GM19193 (cell line): ENCODE data around the gene OTUD6A.

Source experiments
- POLR2A ChIP-seq: IDR thresholded peaks from 4 replicates; pipeline ENCODE4 v1.6.1; 2011; ENCODE audit not compliant: insufficient read depth, insufficient read length; ENCODE audit errors: extremely low read depth

The OTUD6A gene, protein sequence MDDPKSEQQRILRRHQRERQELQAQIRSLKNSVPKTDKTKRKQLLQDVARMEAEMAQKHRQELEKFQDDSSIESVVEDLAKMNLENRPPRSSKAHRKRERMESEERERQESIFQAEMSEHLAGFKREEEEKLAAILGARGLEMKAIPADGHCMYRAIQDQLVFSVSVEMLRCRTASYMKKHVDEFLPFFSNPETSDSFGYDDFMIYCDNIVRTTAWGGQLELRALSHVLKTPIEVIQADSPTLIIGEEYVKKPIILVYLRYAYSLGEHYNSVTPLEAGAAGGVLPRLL

GRCh38 chrX:70062076-70062475 lies at the start of gene OTUD6A:
Gene OTUD6A (plus strand): TSS chrX:70062457. CDS start chrX:70062525, 68 bp downstream.
- no peak for TF ChIP-seq POLR2A

GRCh38 chrX:70012756-70013155 lies 49.5 kb upstream of the OTUD6A start:
- TF ChIP-seq POLR2A, result no peak

DNA sequence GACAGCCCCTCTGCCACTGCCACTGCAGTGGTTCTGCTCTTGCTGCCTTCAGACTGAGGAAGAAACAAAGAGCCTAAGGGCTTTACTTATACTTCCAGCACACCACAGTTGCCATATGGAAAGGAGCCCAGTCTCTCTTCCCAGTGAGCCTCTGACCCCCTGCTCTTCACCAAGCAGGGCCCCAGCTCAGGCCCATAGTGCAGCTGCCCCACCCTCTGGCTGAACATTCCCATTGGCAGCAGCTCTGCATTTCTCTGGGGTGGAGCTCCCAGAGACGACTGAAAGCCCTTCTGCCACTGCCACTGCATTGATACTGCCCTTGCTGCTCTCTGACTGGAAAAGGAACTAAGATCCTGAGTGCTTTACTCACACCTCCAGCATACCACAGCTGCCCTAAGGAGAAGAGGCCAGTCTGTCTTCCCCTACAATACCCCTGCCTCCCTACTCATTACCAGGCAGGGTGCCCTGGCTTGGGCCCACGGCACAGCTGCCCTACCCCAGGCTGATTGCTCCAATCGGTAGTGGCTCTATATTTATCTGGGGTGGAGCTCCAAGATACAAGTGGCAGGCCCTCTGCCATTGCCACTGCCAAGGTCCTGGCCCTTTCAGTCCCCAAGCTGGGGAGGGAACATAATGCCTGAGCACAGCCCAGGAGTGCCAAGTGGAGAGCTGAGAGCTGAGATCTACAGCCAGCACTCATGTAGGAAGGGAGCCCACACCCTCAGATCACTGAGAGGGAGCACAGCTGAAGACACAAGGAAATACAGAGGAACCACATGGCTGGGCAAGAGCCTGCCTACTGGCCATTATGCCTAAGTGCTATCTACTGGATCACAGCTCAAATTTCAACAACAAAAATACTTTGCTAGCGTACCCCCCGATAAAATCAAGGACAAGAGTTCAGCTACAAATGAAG lies 48.5 kb upstream of the OTUD6A start:
- no peak for TF ChIP-seq POLR2A

- TF ChIP-seq POLR2A, result no peak
Measured at GRCh38 chrX:70016513-70016912, 45.7 kb upstream of the OTUD6A start.

- TF ChIP-seq POLR2A, result no peak
Measured at GRCh38 chrX:70022616-70023015, 39.6 kb upstream of the OTUD6A start.

DNA sequence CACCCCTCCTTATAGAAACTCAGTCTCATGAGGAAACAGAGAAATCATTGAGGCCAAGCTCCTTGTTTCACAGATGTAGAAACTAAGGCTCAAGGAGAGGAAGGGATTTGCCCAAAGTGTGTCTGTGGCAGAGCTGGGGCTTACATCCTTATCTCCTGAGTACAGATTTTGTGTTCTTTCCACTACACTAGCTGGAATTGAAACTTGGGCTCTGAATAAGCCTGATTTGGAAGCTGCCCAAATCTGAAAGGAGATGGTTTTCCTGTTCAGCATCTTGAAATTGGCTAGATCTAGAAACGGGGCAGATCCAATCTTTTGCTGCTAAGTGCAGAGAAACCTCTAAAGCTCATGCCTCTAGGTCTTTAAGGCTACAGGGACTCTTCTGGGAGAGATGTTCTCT lies 36.8 kb upstream of the OTUD6A start:
- no peak for TF ChIP-seq POLR2A

DNA sequence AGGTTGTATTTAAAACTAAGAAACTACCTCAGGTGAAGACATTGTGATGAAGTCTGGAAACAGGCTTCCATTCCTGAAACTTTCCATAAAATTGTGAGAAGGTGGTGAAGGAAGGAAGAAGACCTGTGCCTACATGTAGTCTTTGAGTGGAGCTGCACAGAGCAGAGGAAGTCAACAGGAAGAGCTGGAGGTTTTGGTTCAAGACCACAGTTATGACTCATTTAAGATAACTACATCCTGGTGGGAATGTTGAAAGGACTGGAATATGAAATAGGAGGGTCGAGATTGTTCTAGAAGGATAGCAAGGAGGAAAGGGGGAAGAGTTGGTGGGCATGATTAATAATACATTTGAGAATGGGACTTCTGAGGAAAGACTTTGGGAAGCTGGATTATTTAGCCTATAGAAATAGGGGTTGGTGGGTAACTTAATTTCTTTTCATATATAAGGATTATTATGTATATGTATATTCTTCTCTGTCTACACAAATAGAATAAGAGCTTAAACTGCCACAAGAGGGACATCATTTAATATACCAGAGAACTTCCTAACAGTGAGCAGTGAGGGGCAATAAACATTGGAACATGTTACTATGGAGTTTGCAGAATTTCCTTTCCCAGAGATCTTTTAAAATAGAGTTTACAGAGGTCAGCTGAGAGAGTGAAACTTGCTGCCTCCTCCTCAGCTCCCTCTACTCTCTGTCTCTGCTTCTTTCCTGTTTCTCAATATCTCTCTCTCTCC lies 36.0 kb upstream of the OTUD6A start:
- TF ChIP-seq POLR2A, result no peak

- TF ChIP-seq POLR2A, result no peak
Measured at GRCh38 chrX:70026851-70027200, 35.4 kb upstream of the OTUD6A start.

GRCh38 chrX:70029863-70030262 lies 32.4 kb upstream of the OTUD6A start:
- TF ChIP-seq POLR2A, result no peak

DNA sequence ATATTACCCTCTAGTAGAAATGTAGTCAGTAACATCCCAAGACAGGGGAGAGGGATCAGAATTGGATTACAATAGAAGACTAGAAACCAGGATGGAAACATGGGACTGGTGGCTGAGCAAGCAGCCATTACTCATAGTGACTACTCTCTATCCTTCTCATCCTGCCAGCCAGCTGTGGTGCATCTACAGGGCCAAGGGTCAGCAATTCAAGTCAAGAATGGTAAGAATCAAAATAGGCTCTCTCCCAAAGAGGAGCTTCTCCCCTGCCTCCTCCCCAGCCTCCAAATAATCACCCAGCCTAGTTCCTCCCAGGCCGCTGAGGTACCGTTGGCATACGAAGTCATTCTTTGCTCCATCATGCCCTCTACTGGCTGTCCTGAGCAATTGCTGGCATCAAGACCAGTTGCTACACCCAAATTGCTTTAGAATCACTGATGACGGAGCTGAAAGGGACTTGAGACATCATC lies 31.9 kb upstream of the OTUD6A start:
- TF ChIP-seq POLR2A, result no peak

DNA sequence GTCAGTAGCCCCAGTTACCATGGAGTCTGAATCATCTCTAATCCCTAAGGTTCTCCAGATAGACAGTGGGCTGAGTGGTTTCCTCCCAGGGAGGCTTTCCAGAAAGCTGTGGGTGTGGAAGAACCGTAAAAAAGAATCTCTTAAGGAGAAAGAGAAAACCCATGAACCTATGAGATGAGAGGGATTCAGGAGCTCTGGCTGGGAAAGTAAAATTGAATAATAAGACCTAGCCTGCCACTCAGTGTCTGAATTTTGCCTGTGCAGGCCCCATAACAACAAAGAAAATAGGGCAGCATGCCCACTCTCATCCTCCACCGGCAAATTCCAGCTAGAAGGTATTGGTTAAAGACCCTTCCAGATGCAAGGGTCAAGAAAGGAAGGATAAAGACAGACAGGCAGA lies 29.5 kb upstream of the OTUD6A start:
- no peak for TF ChIP-seq POLR2A

GRCh38 chrX:70033348-70034051 lies 28.8 kb upstream of the OTUD6A start:
- TF ChIP-seq POLR2A, result no peak

- TF ChIP-seq POLR2A, result no peak
Measured at GRCh38 chrX:70034646-70035045, 27.6 kb upstream of the OTUD6A start.

DNA sequence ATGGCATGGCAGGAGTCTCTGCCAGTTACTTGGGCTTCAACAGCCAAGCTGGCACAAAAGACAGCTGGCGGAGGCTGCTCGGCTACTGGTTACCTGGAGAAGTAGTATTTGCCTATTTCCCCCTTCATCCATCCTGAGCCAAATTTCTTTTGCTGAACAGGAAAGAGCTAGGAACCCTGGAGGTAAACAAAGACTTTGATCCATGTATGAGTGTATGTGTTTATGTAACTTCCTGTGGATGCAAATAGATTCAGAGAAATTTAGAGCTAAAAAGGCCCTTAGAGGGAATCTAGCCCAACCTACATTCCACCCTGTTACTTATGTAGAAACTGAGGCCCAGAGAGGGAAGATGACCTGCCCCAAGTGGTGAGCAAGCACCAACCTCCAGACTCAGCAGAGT lies 23.7 kb upstream of the OTUD6A start:
- no peak for TF ChIP-seq POLR2A

DNA sequence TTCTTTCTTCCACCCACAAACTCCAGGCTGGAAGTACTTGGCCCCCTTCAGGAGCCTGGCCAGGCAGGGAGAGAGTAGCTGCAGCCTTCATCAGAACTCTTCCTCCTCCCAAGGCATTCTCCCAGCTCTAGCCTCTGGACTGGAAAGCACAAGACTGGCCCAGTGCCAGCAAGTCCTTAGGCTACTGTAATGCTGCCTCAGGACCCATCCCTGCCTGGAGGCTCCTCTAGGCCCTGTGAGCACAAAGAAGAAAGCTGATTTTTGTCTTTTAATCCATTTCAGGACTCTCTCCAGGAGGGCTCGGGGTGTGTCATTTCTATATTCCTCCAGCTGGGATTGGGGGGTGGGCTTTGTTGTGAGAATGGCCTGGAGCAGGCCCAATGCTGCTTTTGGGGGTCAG lies 23.3 kb upstream of the OTUD6A start:
- TF ChIP-seq POLR2A, result no peak
